DND-41 (cell line): ENCODE measurements around the gene DRD4.

Experiments used
- EZH2 ChIP-seq: IDR thresholded peaks from 3 replicates; pipeline ENCODE4 v1.6.1; 2012; ENCODE audit warnings: borderline replicate concordance, low read depth, mild to moderate bottlenecking, moderate library complexity, low read length, inconsistent platforms; ENCODE audit not compliant: severe bottlenecking
- TF ChIP-seq, protein P1 (sequence below): IDR thresholded peaks from 2 replicates; pipeline ENCODE4 v1.5.1; 2012; ENCODE audit warnings: borderline replicate concordance, low read length, moderate library complexity, mild to moderate bottlenecking; ENCODE audit not compliant: poor library complexity, severe bottlenecking; ENCODE audit errors: extremely low read depth

- TF ChIP-seq, protein P1, sequence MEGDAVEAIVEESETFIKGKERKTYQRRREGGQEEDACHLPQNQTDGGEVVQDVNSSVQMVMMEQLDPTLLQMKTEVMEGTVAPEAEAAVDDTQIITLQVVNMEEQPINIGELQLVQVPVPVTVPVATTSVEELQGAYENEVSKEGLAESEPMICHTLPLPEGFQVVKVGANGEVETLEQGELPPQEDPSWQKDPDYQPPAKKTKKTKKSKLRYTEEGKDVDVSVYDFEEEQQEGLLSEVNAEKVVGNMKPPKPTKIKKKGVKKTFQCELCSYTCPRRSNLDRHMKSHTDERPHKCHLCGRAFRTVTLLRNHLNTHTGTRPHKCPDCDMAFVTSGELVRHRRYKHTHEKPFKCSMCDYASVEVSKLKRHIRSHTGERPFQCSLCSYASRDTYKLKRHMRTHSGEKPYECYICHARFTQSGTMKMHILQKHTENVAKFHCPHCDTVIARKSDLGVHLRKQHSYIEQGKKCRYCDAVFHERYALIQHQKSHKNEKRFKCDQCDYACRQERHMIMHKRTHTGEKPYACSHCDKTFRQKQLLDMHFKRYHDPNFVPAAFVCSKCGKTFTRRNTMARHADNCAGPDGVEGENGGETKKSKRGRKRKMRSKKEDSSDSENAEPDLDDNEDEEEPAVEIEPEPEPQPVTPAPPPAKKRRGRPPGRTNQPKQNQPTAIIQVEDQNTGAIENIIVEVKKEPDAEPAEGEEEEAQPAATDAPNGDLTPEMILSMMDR, result peak; percentile 51
- TF ChIP-seq EZH2, result no peak
These were observed 24.7 kb upstream of the DRD4 start for GRCh38 chr11:612201-612960.
